Tibial artery (tissue), 4 donors: Measurements from ENCODE around the gene PIGH.

Source experiments
- DNase-seq, 2 donors: peaks; one replicate each; pipeline ENCODE4 v3.0.0-alpha.2; 2019
- H3K27ac ChIP-seq, 2 donors: fragments of 200-600 bp; sonication (generic) in 1 of 2; 1 replicate in 1 of 2; 2 replicates in 1 of 2; pipeline ENCODE4 v1.5.1; 2018 to 2019; ENCODE audit warnings: mild to moderate bottlenecking in 1 of 2
- H3K27me3 ChIP-seq, 2 donors: fragments of 200-600 bp; sonication (generic) in 1 of 2; one replicate each; pipeline versions ENCODE4 v1.5.1 to v1.6.0; 2016 to 2019
- H3K36me3 ChIP-seq, 3 donors: fragments of 200-600 bp; sonication (generic) in 2 of 3; one replicate each; pipeline ENCODE4 v1.5.1; 2016 to 2019; ENCODE audit warnings: mild to moderate bottlenecking in 2 of 3
- H3K4me1 ChIP-seq, 4 donors: fragments of 200-600 bp; sonication (generic) in 2 of 4; 1 replicate in 3 of 4; 2 replicates in 1 of 4; pipeline ENCODE4 v1.5.1; 2016 to 2019
- H3K4me3 ChIP-seq, 2 donors: fragments of 200-600 bp; sonication (generic) in 1 of 2; 1 replicate in 1 of 2; 2 replicates in 1 of 2; pipeline ENCODE4 v1.5.1; 2018 to 2019; ENCODE audit warnings: mild to moderate bottlenecking in 2 of 2
- H3K9me3 ChIP-seq, 3 donors: fragments of 200-600 bp; sonication (generic) in 1 of 3; one replicate each; pipeline ENCODE4 v1.5.1; 2016 to 2019
- CTCF ChIP-seq, 2 experiments: fragments of 200-600 bp in 1 of 2; fragments of 450-650 bp in 1 of 2; IDR thresholded peaks; one replicate each; pipeline ENCODE4 v1.5.1; 2017 to 2019; ENCODE audit warnings: antibody characterized with exemption in 2 of 2, mild to moderate bottlenecking in 1 of 2, moderate library complexity in 1 of 2
- intact Hi-C: fragments of 100-400 bp; cut with DNase I; formaldehyde crosslinking; loops from one replicate; pipeline ENCODE4 v1.15.0; 2023; ENCODE audit warnings: low total_unique reads

Gene PIGH

GRCh38 chr14:67573228-67574010 is 26.6 kb downstream of the PIGH start:
- DNase-seq, result peak in 1 of 2 donors; percentile 59
- H3K4me1 ChIP-seq, result no peaks in the 10 kb centered on the region
- no peaks in the 10 kb centered on the region for H3K9me3 ChIP-seq
- H3K27me3 ChIP-seq, result peaks cover 0 to 3% of the 10 kb centered on the region in 2 donors
- H3K36me3 ChIP-seq, result peaks cover 0 to 6% (median 0%) of the 10 kb centered on the region in 3 donors
- H3K4me3 ChIP-seq, result no peak overlapping the region
- TF ChIP-seq CTCF (IDR thresholded peaks at IDR 0.05), result no peak
- intact Hi-C loops, result loop anchor here (5.0 kb wide), 1 partner anchor 146 kb away; no protein-coding TSS in a partner anchor
- no peak overlapping the region for H3K27ac ChIP-seq

GRCh38 chr14:67572608-67573007 is 27.5 kb downstream of the PIGH start:
- H3K9me3 ChIP-seq, result no peaks in the 10 kb centered on the region
- no peak overlapping the region for H3K4me3 ChIP-seq
- H3K36me3 ChIP-seq, result peaks cover 0 to 6% (median 0%) of the 10 kb centered on the region in 3 donors
- no peak overlapping the region for H3K27ac ChIP-seq
- intact Hi-C loops, result loop anchor here (5.0 kb wide), 1 partner anchor 145 kb away; no protein-coding TSS in a partner anchor
- DNase-seq, result peak in 1 of 2 donors; percentile 38
- TF ChIP-seq CTCF (IDR thresholded peaks at IDR 0.05), result no peak
- no peaks in the 10 kb centered on the region for H3K4me1 ChIP-seq
- H3K27me3 ChIP-seq, result peaks cover 0 to 3% of the 10 kb centered on the region in 2 donors

DNA sequence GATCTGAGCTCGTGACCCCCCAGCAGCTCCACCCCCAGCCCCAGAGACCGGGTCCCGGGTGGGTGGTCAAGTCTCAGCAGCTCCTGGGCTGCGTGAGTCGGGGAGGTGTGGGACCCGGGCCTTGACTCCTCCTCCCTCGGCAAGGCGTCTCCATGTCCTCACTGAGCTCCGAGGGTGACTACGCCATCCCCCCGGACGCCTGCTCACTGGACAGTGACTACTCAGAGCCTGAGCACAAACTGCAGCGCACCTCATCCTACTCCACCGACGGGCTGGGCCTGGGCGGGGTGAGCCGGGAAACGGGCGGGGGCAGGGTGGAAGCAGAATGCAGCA is 28.1 kb downstream of the PIGH start:
- H3K9me3 ChIP-seq, result no peaks in the 10 kb centered on the region
- H3K4me1 ChIP-seq, result no peaks in the 10 kb centered on the region
- peaks cover 0 to 3% of the 10 kb centered on the region in 2 donors for H3K27me3 ChIP-seq
- H3K4me3 ChIP-seq, result no peak overlapping the region
- no peak for TF ChIP-seq CTCF (IDR thresholded peaks at IDR 0.05)
- peaks cover 0 to 6% (median 0%) of the 10 kb centered on the region in 3 donors for H3K36me3 ChIP-seq
- DNase-seq, result peak in 1 of 2 donors; percentile 50
- intact Hi-C loops, result loop anchor here (5.0 kb wide), 1 partner anchor 145 kb away; no protein-coding TSS in a partner anchor
- no peak overlapping the region for H3K27ac ChIP-seq

GRCh38 chr14:67571275-67571990 is 28.6 kb downstream of the PIGH start:
- DNase-seq, result peak; percentile 70 to 71
- intact Hi-C loops, result loop anchor here (5.0 kb wide), 1 partner anchor 144 kb away; no protein-coding TSS in a partner anchor
- Histone ChIP-seq H3K4me1 (no peaks in the 10 kb centered on the region), H3K27me3 (peaks cover 0 to 3% of the 10 kb centered on the region in 2 donors), H3K27ac (no peak overlapping the region), H3K9me3 (no peaks in the 10 kb centered on the region), H3K4me3 (no peak overlapping the region), H3K36me3 (peaks cover 0 to 6% (median 0%) of the 10 kb centered on the region in 3 donors)
- TF ChIP-seq CTCF (IDR thresholded peaks at IDR 0.05), result peak; percentile 67 to 83

GRCh38 chr14:67570453-67570852 is 29.6 kb downstream of the PIGH start:
- no peak for TF ChIP-seq CTCF (IDR thresholded peaks at IDR 0.05)
- peak in 1 of 2 donors; percentile 17 for DNase-seq
- peaks cover 0 to 3% of the 10 kb centered on the region in 2 donors for H3K27me3 ChIP-seq
- no peaks in the 10 kb centered on the region for H3K9me3 ChIP-seq
- intact Hi-C loops, result loop anchor here (5.0 kb wide), 1 partner anchor 143 kb away; no protein-coding TSS in a partner anchor
- no peak overlapping the region for H3K4me3 ChIP-seq
- no peaks in the 10 kb centered on the region for H3K4me1 ChIP-seq
- H3K27ac ChIP-seq, result no peak overlapping the region
- H3K36me3 ChIP-seq, result peaks cover 0 to 1% (median 0%) of the 10 kb centered on the region in 3 donors
